Fibroblast of gingiva (primary cell): ENCODE data around the gene RPL13.

ENCODE experiments used
- DNase-seq: peaks from one replicate; pipeline ENCODE4 v3.0.0-alpha.2; 2011; ENCODE audit warnings: low read depth

The RPL13 gene

DNA sequence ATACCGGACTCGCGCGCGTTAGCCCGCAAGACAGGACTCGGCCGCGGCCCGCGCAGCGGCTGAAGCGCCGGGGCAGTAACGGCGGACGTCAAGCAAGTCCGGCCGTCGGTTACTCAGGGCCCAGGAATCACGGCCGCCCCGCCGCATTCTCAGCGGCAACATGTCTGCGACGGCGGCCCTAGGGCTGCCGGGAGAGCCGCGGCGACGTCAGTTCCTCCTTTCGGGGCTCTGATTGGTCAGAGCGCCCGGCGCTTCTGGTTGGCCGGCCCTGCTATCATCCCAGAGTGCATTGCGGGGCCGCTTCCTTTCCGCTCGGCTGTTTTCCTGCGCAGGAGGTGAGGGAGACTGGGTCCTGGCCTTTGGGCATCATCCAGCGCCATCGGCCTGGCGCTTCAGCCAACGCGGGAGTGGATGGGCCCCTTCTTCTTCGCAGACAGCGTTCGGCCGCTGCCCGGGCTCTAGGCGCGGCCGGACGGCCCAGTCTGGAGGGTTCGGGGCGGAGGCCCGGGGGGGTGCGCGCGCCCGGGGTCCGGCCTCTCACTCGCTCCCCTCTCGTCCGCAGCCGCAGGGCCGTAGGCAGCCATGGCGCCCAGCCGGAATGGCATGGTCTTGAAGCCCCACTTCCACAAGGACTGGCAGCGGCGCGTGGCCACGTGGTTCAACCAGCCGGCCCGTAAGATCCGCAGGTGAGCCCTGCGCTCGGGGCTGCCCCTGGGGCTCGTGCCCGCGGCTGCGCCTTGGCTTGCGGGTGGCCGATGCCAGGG lies at the start of gene RPL13:
RPL13 (plus strand) TSS at position 305 of the 764 bp plus-strand sequence; CDS start at position 583, 278 bp downstream.
- DNase-seq = peak; percentile 96

DNA sequence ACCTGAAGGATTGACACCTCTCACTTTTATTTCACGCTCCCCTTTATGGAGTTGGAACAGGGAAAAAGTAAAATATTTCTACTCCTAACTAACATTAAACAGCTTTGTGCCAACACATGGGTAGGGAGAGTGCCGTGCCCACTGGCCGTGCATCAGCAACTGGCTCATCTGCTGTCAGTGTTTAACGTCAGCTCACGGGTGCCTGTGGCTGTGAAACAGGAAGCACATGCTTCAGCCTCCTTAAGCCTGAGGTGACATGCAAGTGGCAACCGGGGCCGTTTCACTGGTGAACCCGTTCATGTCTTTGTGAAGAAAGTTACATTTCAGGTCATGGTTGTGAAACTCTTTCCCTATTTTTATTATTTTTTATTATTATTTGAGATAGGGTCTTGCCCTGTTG lies 49.1 kb upstream of the RPL13 start:
- DNase-seq = no peak

DNA sequence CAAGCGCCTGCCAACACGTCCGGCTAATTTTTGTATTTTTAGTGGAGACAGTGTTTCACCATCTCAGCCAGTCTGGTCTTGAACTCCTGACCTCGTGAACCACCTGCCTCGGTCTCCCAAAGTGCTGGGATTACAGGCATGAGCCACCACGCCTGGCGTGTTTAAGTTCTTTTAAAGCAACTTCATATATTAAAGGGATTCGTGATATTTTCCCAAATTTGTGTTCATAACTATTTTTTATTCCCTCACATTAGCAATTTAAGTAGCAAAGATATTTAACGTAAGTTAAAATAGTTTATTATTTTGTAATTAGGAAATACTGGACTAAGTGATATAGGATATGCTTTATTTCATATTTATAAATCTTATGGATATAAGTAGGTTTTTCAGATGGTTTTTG lies 48.0 kb upstream of the RPL13 start:
- no peak for DNase-seq

DNA sequence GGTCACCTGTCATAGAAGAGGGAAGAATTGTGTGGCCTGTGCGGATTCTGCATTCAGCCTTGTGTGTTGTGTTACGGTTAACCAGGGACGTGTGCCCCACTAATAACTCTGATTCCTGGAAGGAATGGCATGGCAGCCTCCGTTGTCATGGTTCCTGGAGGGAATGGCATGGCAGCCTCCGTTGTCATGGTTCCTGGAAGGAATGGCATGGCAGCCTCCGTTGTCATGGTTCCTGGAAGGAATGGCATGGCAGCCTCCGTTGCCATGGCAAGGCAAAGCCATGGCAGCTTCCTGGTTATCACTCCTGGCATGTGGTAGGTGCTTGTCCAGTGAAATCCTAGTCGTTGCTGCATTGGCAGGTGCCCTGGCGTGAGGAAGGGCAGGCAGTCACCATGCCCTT lies 43.4 kb upstream of the RPL13 start:
- DNase-seq = no peak

- DNase-seq = no peak
These were observed 40.6 kb upstream of the RPL13 start for GRCh38 chr16:89519881-89520280.

DNA sequence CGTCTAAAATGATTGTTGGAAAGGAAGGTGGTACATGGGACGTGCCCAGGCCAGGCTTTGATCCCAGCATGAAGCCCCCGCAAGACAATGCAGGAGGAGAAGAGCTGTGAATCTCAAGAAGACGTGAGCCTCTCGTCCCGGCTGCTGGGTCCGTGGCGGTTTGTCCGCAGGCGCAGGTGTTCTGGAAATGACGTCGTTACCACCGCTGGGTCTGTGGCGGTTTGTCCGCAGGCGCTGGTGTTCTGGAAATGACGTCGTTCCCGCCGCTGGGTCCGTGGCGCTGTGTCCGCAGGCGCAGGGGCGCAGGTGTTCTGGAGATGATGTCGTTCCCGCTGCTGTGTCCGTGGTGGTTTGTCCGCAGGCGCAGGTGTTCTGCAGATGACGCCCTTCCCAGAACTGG lies 38.2 kb upstream of the RPL13 start:
- DNase-seq = no peak

- DNase-seq = no peak
These were observed 36.7 kb upstream of the RPL13 start for GRCh38 chr16:89523680-89524344.

- no peak for DNase-seq
These were observed 35.2 kb upstream of the RPL13 start for GRCh38 chr16:89525146-89525913.

GRCh38 chr16:89529097-89529496 lies 31.4 kb upstream of the RPL13 start:
- no peak for DNase-seq

GRCh38 chr16:89530401-89531381 lies 29.8 kb upstream of the RPL13 start:
- DNase-seq = no peak

GRCh38 chr16:89531821-89532526 lies 28.5 kb upstream of the RPL13 start:
- DNase-seq = no peak

DNA sequence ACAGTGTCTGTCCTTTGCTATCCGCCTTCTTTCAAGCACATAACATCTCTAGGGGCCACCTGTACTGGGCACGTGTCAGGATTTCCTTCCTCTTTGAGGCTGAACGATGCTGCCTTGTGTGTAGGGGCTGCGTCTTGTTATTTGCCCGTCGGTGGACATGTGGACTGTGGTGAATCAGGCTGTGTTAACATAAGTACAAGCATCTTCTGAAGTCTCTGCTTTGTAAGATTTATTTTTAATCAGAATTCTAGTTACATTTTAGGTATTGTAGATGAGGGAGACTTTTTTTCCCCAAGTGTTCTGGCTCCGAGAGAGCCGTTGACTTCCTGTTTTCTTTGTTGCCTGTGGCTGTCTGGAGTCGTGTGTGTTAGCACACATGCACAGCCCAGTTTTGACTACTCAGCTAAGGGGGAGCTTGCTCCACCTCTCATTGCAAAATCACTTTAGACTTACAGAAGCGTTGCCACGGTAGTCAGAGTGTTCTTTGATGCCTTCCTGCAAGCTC lies 26.2 kb upstream of the RPL13 start:
- DNase-seq = peak; percentile 77

GRCh38 chr16:89536371-89536770 lies 24.1 kb upstream of the RPL13 start:
- DNase-seq = no peak

DNA sequence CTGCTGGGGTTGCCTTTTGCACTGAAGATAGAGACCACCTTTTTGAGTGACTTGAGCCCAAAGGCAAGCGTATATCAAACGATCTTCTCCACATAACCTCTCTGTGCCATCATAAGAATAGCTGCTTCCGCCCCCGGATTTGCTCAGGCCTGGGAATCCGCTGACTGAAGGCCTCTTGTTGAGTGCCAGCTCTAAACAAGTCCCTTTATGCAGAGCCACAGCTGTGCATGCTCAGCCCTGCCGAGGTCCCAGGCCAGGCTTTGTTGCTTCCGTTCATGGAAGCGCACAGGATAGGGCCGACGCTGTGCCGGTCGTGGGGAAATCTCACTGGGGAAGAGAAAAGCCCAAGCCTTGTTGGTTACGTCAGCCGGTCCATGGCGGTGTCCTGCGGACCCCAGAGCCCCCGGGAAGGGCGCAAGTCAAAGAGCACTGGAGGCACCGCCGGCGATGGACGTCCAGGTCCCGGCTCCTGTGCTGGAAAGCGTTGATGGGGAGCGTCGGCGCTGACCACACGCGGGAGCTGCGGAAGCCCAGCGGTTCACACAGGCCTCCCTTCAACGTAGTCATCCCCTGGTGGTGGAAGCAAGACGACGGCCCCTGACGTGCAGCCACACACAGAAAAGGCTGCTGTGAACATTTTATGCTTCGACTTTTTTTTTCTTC lies 23.5 kb upstream of the RPL13 start:
- DNase-seq = peak; percentile 11

DNA sequence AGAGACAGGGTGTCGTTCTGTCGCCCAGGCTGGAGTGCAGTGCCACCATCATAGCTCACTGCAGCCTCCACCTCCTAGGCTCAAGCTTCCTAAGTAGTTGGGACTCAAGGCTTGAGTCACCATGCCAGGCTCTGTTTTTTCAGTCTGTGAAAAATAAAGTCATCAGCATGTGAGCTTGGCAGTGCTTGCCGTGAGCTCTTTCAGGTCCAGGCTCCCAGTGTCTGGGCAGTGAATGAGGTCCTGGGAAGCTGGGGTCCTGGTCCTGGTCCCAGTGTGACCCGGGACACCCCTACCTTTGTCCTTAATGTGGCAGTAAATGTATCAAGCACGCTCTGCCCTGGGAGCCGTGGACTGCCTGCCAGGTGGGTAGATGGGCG lies 22.9 kb upstream of the RPL13 start:
- DNase-seq = no peak

GRCh38 chr16:89538286-89538685 lies 22.2 kb upstream of the RPL13 start:
- DNase-seq = no peak

- no peak for DNase-seq
These were observed 19.9 kb upstream of the RPL13 start for GRCh38 chr16:89540557-89540956.

GRCh38 chr16:89541792-89542191 lies 18.7 kb upstream of the RPL13 start:
- DNase-seq = no peak

DNA sequence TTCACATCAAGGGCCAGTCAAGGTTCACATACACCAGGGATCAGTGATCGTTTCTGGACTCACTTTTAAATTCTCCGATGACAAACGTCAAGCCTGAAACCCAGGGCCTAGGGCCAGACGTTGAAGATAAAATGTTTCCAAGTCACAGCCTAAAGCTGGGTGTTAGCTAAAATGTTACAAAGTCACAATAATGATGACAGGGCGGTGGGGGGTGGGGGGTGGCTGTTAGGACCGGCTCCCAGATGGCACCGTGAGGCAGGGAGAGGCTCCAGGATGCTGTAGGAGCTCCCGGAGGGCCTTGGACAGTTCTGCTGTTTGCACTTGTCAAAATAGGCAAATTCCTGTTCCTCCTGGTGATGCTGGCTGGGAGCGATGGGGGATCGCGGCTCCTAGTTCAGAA lies 16.4 kb upstream of the RPL13 start:
- no peak for DNase-seq

DNA sequence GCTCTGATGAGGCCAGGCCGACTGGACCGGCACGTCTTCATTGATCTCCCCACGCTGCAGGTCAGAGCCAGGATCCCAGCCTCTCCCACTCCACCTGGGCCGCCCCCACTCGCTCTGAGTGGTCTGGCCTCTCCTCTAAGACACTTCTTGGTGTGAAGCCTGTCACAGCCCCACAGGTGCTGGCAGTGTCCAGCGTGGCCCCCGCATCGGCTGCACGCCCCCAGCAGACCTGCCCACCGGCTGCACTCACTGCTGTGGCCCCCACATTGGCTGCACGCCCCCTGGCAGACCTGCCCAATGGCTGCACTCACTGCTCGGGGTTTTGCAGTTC lies 15.8 kb upstream of the RPL13 start:
- no peak for DNase-seq
